GM21390 (cell line): ENCODE results near the gene HNRNPH3.

Experiments
- ATAC-seq: cut with Tn5 transposase; IDR thresholded peaks from one replicate; pipeline ENCODE4 v1.9.1; 2021; ENCODE audit not compliant: unreplicated experiment

Gene HNRNPH3

GRCh38 chr10:68371604-68372003 lies 39.7 kb downstream of the HNRNPH3 start:
- no peak for ATAC-seq

GRCh38 chr10:68385740-68386139 lies 53.9 kb downstream of the HNRNPH3 start:
- no peak for ATAC-seq
